GM18909 (cell line): ENCODE results near the gene TESK2.
"Not testable (repeated sequence)": the region's sequence is repeated elsewhere in the genome, so short reads cannot be mapped to it uniquely, and the experiment has no call there.

Experiments
- ATAC-seq: cut with Tn5 transposase; IDR thresholded peaks from one replicate; pipeline ENCODE4 v1.9.1; 2021; ENCODE audit warnings: mild to moderate bottlenecking; ENCODE audit not compliant: unreplicated experiment, poor library complexity

Gene TESK2

GRCh38 chr1:45510972-45511527, 20.1 kb upstream of the TESK2 start:
- ATAC-seq: no peak

DNA sequence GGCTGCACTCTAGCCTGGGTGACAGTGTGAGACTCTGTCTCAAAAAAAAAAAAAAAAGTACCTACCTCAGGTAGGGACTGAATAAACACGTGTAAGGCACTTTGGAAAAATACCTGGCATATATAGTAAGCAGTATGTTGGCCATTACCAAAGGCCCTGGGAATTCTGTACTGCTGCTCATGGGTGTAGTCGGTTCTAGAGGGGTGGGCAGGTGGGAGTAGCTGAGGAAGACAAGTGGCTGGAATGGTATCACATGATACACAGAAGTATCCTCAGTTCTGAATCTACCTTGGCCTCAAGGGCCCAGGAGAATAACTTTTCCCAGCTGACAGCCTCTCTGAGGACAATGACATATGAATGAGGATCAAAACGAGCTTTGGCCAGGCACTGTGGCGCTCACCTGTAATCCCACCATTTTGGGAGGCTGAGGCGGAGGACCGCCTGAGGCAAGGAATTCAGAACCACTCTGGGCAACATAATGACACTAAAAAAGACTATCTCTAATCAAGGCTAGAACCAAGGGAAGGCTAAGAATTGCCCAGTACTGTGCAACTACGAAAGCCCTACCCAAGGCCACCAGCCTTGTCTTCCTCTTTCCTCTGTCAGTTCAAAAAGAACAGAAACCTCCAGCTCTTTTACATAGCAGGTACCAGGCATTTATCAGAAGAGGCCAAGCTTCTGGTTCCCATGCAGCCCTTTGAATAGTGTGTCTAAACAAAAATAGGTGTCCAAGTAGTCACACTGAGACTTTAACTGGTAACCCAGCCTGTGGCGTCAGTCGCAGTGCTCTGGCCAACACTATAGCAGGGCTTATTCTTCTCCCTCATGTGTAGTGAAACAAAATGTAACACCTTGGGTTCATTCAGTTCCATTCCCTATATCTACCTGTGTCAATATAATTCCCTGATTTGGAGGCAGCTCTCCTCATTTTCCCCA, 19.3 kb upstream of the TESK2 start:
- ATAC-seq: no peak

DNA sequence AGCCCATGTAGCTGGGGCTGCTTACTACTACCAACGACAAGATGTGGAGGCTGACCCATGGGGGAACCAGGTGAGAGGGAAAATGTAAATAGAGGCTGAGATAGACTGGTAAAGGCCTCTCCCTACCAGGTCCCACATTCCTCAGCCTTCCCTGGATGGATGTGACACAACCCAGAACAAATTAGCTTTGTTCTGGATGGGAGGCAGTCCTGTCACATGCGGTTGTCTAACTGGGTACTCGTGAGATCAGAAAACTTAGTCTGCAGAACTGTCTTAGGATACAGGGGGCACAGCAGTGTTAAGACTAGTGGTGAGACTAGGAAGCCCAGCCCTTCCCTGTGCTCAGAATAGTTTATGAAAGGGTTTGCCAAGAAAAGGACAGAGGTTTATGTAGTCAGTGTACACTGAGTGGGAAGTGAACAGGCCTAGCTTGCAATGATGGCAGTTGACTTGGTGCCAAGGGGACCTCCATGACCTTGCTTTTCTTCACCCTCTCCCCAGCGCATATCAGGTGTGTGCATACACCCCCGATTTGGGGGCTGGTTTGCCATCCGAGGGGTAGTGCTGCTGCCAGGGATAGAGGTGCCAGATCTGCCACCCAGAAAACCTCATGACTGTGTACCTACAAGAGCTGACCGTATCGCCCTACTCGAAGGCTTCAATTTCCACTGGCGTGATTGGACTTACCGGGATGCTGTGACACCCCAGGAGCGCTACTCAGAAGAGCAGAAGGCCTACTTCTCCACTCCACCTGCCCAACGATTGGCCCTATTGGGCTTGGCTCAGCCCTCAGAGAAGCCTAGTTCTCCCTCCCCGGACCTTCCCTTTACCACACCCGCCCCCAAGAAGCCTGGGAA, 17.6 kb upstream of the TESK2 start:
- ATAC-seq: no peak

- ATAC-seq: no peak
Observed at GRCh38 chr1:45507893-45508292, 16.9 kb upstream of the TESK2 start.

DNA sequence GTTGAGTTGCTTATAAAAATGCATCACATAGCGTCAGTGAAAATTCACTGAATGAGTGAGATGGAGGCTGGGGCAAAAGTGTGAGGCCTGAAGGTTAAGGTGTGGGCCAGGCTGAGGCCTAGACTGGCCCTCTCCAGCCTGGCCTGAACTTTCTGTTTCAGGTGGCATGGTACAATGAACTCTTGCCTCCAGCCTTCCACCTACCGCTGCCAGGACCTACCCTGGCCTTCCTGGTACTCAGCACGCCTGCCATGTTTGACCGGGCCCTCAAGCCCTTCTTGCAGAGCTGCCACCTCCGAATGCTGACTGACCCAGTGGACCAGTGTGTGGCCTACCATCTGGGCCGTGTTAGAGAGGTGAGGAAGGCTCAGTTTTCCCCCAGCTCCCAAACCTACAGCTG, 16.2 kb upstream of the TESK2 start:
- no peak for ATAC-seq

GRCh38 chr1:45503462-45504360, 12.7 kb upstream of the TESK2 start:
- no peak for ATAC-seq

DNA sequence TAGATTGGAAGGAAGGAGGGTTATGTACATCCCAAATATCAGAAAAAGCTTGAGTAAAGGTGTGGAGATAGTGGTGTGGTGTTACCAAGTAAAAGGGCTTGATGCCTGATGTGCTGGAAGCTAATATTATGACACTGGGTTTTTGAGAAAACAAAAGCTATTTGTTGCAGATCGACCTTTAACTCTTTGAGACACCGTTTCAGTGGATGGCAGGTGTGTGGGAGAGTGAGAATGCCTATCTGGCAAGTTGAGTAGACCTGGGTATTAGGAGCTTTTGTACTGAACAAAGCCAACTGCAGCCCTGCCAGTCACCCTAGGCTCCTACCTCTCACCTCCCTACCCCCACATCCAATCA, 10.5 kb upstream of the TESK2 start:
- ATAC-seq: no peak

- no peak for ATAC-seq
Observed at GRCh38 chr1:45499415-45499769, 8.4 kb upstream of the TESK2 start.

- ATAC-seq: no peak
Observed at GRCh38 chr1:45498279-45498678, 7.3 kb upstream of the TESK2 start.

GRCh38 chr1:45493116-45493697, 2.2 kb upstream of the TESK2 start:
- ATAC-seq: no peak

- ATAC-seq: no peak
Observed at GRCh38 chr1:45492691-45493090, 1.7 kb upstream of the TESK2 start.

DNA sequence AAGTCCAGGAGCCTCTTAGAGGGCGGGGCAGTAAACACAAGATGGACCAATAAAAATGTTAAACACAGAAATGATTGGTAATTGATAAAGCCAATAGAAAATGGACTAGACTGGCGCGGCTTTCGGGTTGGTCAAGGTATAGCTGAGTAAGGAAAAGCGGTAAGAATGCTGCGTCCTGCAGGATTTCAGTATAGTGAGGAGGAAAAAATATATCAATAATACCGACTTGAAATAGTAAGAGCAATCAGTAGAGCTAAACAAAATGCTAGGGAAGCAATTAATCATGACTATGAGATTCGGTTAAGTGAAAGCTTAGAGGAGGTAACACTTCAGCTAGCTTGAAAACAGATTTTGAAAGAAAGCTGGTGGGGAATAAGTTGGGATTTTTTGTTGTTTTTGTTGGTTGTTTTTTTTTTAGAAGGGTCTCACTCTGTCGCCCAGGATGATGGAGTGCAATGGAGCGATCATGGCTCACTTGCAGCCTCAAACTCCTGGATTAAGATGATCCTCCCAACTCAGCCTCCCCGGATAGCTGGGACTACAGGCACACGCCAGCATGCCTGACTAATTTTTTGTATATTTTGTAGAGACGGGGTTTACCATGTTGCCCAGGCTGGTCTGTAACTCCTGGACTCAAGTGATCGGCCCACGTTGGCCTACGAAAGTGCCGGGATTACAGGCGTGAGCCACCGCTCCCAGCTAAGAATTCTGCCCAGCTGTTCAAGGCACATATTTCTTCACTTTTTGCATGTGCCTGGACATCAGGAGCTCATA, 711 bp upstream of the TESK2 start:
- no peak for ATAC-seq

GRCh38 chr1:45490121-45490625, 790 bp downstream of the TESK2 start:
- no peak for ATAC-seq

DNA sequence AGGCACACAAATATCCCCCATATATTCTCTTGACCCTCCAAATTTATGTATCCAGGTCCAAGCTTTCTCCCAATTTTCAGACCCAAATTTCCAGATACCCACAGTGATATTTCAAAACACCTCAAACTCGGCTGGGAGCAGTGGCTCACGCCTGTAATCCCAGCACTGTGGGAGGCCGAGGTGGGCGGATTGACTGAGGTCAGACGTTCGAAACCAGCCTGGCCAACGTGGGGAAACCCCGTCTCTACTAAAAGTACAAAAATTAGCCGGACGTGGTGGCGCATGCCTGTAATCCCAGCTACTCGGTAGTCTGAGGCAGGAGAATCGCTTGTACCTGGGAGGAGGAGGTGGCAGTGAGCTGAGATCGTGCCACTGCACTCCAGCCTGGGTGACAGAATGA, 1.6 kb downstream of the TESK2 start:
- not testable (repeated sequence) for ATAC-seq

DNA sequence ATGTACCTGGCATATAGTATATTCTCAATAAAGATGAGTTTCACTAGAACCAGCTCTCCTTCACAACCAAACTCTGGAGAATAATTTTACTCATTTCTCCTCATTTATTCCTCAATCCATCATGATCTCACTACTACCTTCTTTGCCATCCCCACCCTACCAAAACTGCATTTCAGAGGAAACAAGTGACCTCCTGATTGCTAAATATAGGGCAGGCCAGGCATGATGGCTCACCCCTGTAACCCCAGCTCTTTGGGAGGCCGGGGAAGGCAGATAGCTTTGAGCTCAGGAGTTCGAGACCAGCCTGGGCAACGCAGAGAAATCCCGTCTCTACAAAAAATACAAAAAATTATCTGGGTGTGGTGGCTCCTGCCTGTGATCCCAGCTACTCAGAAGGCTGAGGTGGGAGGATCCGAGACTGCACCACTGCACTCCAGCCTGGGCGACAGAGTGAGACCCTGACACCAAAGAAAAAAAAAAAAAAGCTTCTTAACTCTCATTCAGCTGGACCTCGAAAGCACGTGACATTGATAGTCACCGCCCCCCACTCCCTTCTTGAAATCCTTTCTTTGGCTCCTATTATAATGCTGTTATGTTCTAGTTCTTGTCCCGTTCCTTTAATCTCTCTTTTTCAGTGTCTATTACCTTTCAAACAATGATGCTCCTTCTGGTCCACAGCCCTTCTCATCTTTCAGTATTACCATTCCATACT, 2.1 kb downstream of the TESK2 start:
- ATAC-seq: no peak

- no peak for ATAC-seq
Observed at GRCh38 chr1:45485949-45486348, 5.0 kb downstream of the TESK2 start.

DNA sequence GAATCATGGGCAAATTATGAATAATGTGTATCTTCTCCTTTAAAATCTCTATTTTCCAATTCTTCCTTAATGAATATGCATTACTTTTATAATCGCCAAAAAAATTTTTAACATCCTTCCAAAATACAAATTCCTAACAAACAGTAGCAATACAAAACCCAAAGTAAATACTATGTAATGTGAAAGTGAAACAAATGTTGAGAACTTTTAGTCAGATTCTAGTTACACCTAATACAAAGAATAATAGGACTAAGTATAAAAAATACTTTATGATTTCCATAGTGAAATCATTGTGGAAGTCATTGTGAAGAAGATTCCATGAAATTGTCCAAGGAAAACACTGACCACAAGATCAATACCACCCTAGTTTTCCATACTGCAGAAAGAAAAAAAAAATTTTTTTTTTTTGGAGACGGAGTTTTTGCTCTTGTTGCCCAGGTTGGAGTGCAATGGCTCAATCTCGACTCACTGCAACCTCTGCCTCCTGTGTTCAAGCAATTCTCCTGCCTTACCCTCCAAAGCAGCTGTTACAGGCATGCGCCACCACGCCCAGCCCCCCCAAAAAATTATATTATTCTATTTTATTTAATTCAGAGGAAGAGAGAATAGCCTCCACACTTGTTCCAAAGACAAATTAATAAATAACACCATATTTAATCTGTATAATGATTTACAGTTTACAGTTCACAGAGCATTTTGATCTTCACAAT, 11.8 kb downstream of the TESK2 start:
- ATAC-seq: no peak
